Astrocyte (in vitro differentiated cells and primary cell): Measurements from ENCODE around the gene TMEM42.

Experiments
- CTCF ChIP-seq: IDR thresholded peaks from 2 replicates; pipeline ENCODE4 v1.5.1; 2011; ENCODE audit warnings: low read depth, mild to moderate bottlenecking, inconsistent platforms, low read length, moderate library complexity; ENCODE audit not compliant: insufficient read depth
- EZH2 ChIP-seq: IDR thresholded peaks from 2 replicates; pipeline ENCODE4 v1.6.1; 2012; ENCODE audit warnings: mild to moderate bottlenecking, low read length, inconsistent platforms; ENCODE audit not compliant: insufficient read depth

GRCh38 chr3:44909063-44909462 is 47.4 kb downstream of the TMEM42 start:
- TF ChIP-seq EZH2 (no peak), CTCF (no peak)
